Transverse colon (tissue), 4 donors: Measurements from ENCODE around the gene EXOC5.

Experiments used
- EP300 ChIP-seq: sonication (generic); formaldehyde crosslinking; IDR thresholded peaks from one replicate; pipeline ENCODE4 v1.6.1; 2017; ENCODE audit warnings: antibody characterized with exemption, low read depth
- POLR2A ChIP-seq: fragments of 450-650 bp; IDR thresholded peaks from one replicate; pipeline ENCODE4 v1.6.1; 2016; ENCODE audit warnings: antibody characterized with exemption, mild to moderate bottlenecking, moderate library complexity
- POLR2AphosphoS5 ChIP-seq, 3 donors: sonication (generic); formaldehyde crosslinking; IDR thresholded peaks; one replicate each; pipeline ENCODE4 v1.6.1; 2016; ENCODE audit warnings: antibody characterized with exemption in 3 of 3
- TF ChIP-seq, protein P1 (sequence below), 5 experiments: fragments of 200-600 bp in 3 of 5; fragments of 450-650 bp in 2 of 5; sonication (generic) in 3 of 5; IDR thresholded peaks; 1 replicate in 2 of 5; 2 replicates in 3 of 5; pipeline ENCODE4 v1.5.1; 2016 to 2017; ENCODE audit warnings: antibody characterized with exemption in 5 of 5, inconsistent platforms in 3 of 5, mild to moderate bottlenecking in 2 of 5, moderate library complexity in 1 of 5

DNA sequence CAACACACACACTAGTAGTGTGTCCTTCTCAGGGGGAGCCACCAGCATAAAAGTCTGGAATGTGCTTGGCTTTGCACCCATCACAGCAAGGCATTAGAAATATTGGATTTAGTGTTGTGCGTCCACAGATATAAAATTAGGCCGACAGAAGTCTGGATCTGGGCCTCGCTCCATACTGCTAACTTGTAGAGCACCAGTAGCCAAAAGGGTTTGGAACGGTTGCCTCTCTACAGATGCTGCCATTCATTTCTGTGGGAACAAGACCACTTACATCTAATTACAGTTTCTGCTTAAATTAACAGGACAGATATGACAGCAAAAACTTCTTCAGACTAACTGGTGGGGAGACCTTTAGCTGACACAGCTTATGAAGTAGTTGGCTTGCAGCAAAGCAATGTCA, 94.2 kb downstream of the EXOC5 start:
- TF ChIP-seq, protein P1, sequence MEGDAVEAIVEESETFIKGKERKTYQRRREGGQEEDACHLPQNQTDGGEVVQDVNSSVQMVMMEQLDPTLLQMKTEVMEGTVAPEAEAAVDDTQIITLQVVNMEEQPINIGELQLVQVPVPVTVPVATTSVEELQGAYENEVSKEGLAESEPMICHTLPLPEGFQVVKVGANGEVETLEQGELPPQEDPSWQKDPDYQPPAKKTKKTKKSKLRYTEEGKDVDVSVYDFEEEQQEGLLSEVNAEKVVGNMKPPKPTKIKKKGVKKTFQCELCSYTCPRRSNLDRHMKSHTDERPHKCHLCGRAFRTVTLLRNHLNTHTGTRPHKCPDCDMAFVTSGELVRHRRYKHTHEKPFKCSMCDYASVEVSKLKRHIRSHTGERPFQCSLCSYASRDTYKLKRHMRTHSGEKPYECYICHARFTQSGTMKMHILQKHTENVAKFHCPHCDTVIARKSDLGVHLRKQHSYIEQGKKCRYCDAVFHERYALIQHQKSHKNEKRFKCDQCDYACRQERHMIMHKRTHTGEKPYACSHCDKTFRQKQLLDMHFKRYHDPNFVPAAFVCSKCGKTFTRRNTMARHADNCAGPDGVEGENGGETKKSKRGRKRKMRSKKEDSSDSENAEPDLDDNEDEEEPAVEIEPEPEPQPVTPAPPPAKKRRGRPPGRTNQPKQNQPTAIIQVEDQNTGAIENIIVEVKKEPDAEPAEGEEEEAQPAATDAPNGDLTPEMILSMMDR (IDR thresholded peaks at IDR 0.05), result no peak
- TF ChIP-seq POLR2A, result no peak
- TF ChIP-seq EP300, result no peak
- TF ChIP-seq POLR2AphosphoS5 (IDR thresholded peaks at IDR 0.05), result no peak
